Measurements from ENCODE around the gene MARK3.
A peak's percentile ranks its signal among the peaks of the same experiment; 100 is the strongest.

The MARK3 gene

DNA sequence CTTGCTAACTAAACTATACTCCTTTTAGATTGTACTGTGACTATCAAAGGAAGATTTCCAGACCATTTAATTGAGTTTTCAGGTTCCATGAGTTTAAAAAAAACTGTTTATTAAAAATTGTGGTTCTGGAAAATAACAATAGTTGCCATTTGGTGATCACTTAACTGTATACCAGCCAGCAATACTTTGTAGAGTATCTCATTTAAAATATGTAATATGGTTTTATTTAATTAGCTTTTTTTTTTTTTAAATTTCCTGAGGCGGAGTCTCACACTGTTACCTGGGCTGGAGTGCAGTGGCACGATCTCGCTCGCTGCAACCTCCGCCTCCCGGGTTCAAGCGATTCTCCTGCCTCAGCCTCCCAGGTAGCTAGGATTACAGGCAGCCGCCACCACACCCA lies 7.4 kb downstream of the MARK3 start:
- H3K27me3 ChIP-seq (ENCODE audit: insufficient read depth, low read depth) = no peaks in the 10 kb centered on the region
- H3K27ac ChIP-seq = no peak overlapping the region
- TF ChIP-seq, protein P1, sequence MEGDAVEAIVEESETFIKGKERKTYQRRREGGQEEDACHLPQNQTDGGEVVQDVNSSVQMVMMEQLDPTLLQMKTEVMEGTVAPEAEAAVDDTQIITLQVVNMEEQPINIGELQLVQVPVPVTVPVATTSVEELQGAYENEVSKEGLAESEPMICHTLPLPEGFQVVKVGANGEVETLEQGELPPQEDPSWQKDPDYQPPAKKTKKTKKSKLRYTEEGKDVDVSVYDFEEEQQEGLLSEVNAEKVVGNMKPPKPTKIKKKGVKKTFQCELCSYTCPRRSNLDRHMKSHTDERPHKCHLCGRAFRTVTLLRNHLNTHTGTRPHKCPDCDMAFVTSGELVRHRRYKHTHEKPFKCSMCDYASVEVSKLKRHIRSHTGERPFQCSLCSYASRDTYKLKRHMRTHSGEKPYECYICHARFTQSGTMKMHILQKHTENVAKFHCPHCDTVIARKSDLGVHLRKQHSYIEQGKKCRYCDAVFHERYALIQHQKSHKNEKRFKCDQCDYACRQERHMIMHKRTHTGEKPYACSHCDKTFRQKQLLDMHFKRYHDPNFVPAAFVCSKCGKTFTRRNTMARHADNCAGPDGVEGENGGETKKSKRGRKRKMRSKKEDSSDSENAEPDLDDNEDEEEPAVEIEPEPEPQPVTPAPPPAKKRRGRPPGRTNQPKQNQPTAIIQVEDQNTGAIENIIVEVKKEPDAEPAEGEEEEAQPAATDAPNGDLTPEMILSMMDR (conservative IDR thresholded peaks at IDR 0.05; ENCODE audit: low read depth, low read length) = no peak
- no peaks in the 10 kb centered on the region for H3K36me3 ChIP-seq (ENCODE audit: insufficient read depth)
- H3K4me3 ChIP-seq (IDR thresholded peaks at IDR 0.05; ENCODE audit: insufficient read depth, low read depth, low read length) = no peak overlapping the region
- H3K9ac ChIP-seq = no peak overlapping the region
- H3K4me1 ChIP-seq (ENCODE audit: low read depth, poor library complexity, severe bottlenecking) = peaks cover 72% of the 10 kb centered on the region
- H3K4me2 ChIP-seq = no peak overlapping the region
- peaks cover 52% of the 10 kb centered on the region for H4K20me1 ChIP-seq (ENCODE audit: insufficient read depth)
- H3K79me2 ChIP-seq (ENCODE audit: insufficient read depth, low read depth) = peaks cover 99% of the 10 kb centered on the region
- H2AFZ ChIP-seq (ENCODE audit: low read depth) = no peak overlapping the region

DNA sequence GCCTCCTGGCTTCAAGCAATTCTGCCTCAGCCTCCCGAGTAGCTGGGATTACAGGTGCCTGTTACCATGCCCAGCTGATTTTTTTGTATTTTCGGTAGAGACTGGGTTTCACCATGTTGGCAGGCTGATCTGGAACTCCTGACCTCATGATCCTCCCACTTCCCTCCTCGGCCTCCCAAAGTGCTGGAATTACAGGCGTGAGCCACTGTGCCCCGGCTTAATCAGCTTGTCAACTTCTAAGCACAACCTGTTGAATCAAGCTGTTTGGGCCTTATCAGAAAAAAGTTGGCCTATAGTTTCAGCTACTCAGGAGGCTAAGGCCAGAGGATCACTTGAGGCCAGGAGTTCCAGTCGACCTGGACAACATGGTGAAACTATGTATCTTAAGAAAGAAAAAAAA lies 7.9 kb downstream of the MARK3 start:
- Histone ChIP-seq H3K9ac (no peak overlapping the region), H3K79me2 (ENCODE audit: insufficient read depth, low read depth) (peaks cover 99% of the 10 kb centered on the region), H3K36me3 (ENCODE audit: insufficient read depth) (no peaks in the 10 kb centered on the region), H3K27me3 (ENCODE audit: insufficient read depth, low read depth) (no peaks in the 10 kb centered on the region), H3K4me1 (ENCODE audit: low read depth, poor library complexity, severe bottlenecking) (peaks cover 69% of the 10 kb centered on the region), H4K20me1 (ENCODE audit: insufficient read depth) (peaks cover 49% of the 10 kb centered on the region), H3K27ac (no peak overlapping the region), H2AFZ (ENCODE audit: low read depth) (no peak overlapping the region), H3K4me3 (IDR thresholded peaks at IDR 0.05; ENCODE audit: insufficient read depth, low read depth, low read length) (no peak overlapping the region), H3K4me2 (no peak overlapping the region)
- TF ChIP-seq, protein P1 (conservative IDR thresholded peaks at IDR 0.05; ENCODE audit: low read depth, low read length) = no peak

DNA sequence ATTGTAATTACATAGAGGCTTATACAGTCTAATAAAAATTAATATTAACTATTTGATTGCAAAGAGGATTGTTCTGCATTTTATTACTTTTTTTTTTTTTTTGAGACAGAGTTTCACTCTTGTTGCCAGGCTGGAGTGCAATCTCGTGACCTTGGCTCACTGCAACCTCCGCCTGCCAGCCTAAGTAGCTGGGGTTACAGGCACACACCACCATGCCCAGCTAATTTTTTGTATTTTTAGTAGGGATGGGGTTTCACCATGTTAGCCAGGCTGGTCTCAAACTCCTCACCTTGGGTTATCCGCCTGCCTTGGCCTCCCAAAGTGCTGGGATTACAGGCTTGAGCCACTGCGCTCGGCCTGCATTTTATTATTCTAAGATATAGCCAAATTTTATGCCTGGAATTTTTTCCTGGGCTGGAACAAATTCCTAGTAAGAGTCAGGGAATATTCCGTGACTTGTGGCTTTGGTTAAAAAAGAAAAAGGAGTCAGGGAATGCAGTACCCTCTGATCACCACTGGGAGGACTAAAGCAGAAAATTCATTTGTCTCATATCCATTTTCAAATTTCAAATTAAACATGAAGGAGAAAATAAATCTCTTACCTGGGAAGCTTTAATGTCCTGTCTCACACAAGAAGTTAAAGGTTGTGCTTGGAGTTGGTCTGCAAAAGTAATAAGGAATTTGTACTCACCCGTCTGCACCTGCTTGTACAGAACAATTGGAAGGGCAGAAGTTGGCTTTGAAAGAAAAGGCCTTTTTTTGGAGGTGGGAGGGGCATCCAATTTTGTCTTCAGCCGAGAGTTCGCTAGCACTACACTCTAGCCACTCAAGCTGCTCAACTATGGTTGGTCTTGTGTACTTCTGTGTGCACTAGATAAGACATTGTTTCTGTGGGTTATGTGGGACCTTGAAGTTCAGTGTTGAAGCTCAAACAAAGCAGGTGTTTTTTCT lies 8.7 kb downstream of the MARK3 start:
- TF ChIP-seq, protein P1 (conservative IDR thresholded peaks at IDR 0.05; ENCODE audit: low read depth, low read length) = peak; percentile 80

GRCh38 chr14:103395244-103395643 lies 10.0 kb downstream of the MARK3 start:
- Histone ChIP-seq H3K79me2 (ENCODE audit: insufficient read depth, low read depth) (peaks cover 99% of the 10 kb centered on the region), H3K27me3 (ENCODE audit: insufficient read depth, low read depth) (no peaks in the 10 kb centered on the region), H4K20me1 (ENCODE audit: insufficient read depth) (peaks cover 40% of the 10 kb centered on the region), H3K4me2 (no peak overlapping the region), H3K27ac (no peak overlapping the region), H3K36me3 (ENCODE audit: insufficient read depth) (no peaks in the 10 kb centered on the region), H3K4me1 (ENCODE audit: low read depth, poor library complexity, severe bottlenecking) (peaks cover 81% of the 10 kb centered on the region), H2AFZ (ENCODE audit: low read depth) (no peak overlapping the region), H3K9ac (no peak overlapping the region), H3K4me3 (IDR thresholded peaks at IDR 0.05; ENCODE audit: insufficient read depth, low read depth, low read length) (no peak overlapping the region)
- TF ChIP-seq, protein P1 (conservative IDR thresholded peaks at IDR 0.05; ENCODE audit: low read depth, low read length) = no peak

More for the DNA sequence above, 8.7 kb downstream of the MARK3 start:
- Histone ChIP-seq H3K4me3 (IDR thresholded peaks at IDR 0.05; ENCODE audit: insufficient read depth, low read depth, low read length) (no peak overlapping the region), H3K4me2 (peak overlapping the region; percentile 44; the same call in 1 of the 2 replicates), H3K27ac (no peak overlapping the region; the same call in 1 of the 2 replicates), H3K4me1 (ENCODE audit: low read depth, poor library complexity, severe bottlenecking) (peaks cover 71% of the 10 kb centered on the region), H3K9ac (no peak overlapping the region), H3K79me2 (ENCODE audit: insufficient read depth, low read depth) (peaks cover 99% of the 10 kb centered on the region), H3K27me3 (ENCODE audit: insufficient read depth, low read depth) (no peaks in the 10 kb centered on the region), H2AFZ (ENCODE audit: low read depth) (no peak overlapping the region), H4K20me1 (ENCODE audit: insufficient read depth) (peaks cover 41% of the 10 kb centered on the region), H3K36me3 (ENCODE audit: insufficient read depth) (no peaks in the 10 kb centered on the region)

Data from KMS-11 (cell line).